Left renal cortex interstitium (tissue), 4 donors: ENCODE data around the gene RAB26. TPM values are rescaled to one million over a fixed set of nuclear protein-coding genes. Genes with fewer than 3 reads are reported as not detected.
"Not testable (repeated sequence)": the region's sequence is repeated elsewhere in the genome, so short reads cannot be mapped to it uniquely, and the experiment has no call there.

Experiments used
- DNase-seq, 4 donors: peaks; one replicate each; pipeline ENCODE4 v3.0.0-alpha.2; 2013; ENCODE audit warnings: low read depth in 4 of 4, low spot score in 2 of 4, missing footprints in 1 of 4
- polyA plus RNA-seq, 4 donors: library from polyadenylated mRNA; unstranded; fragments of 120-200 nt; gene quantifications; one replicate each; pipeline ENCODE4 v1.2.1, GENCODE V29; 2013; ENCODE audit not compliant: insufficient read length in 4 of 4

Gene RAB26
- polyA plus RNA-seq, 4 donors, result 2.5 to 4.6 (median 3.1) TPM

GRCh38 chr16:2191446-2191706 lies 43.0 kb downstream of the RAB26 start:
- no peak for DNase-seq

GRCh38 chr16:2194166-2194834 lies 45.9 kb downstream of the RAB26 start:
- DNase-seq, result no peak

- no peak for DNase-seq
Measured at GRCh38 chr16:2194852-2195321, 46.5 kb downstream of the RAB26 start.

GRCh38 chr16:2195322-2196161 lies 47.1 kb downstream of the RAB26 start:
- DNase-seq, result no peak

- DNase-seq, result no peak
Measured at GRCh38 chr16:2196162-2196980, 47.9 kb downstream of the RAB26 start, which contains the start of gene CASKIN1. Gene CASKIN1, minus strand, starts transcription at chr16:2196605. Its CDS starts 173 bp downstream, at chr16:2196432.

- DNase-seq, result no peak
Measured at GRCh38 chr16:2196981-2197511, 48.6 kb downstream of the RAB26 start.

GRCh38 chr16:2197765-2198164 lies 49.3 kb downstream of the RAB26 start:
- DNase-seq, result no peak

GRCh38 chr16:2198283-2198682 lies 49.9 kb downstream of the RAB26 start:
- DNase-seq, result no peak

GRCh38 chr16:2199095-2199494 lies 50.7 kb downstream of the RAB26 start:
- DNase-seq, result no peak

GRCh38 chr16:2199621-2200139 lies 51.3 kb downstream of the RAB26 start:
- DNase-seq, result no peak

- no peak for DNase-seq
Measured at GRCh38 chr16:2200313-2200712, 51.9 kb downstream of the RAB26 start.

GRCh38 chr16:2203119-2203688 lies 54.8 kb downstream of the RAB26 start:
- DNase-seq, result not testable (repeated sequence)

Other genes with a start within 250 kb of the RAB26 start
- under 1 TPM; 0.21 to 0.55 (median 0.35) TPM for gene HS3ST6, start 230.2 kb upstream of the RAB26 start, polyA plus RNA-seq
- gene MSRB1, start 205.4 kb upstream of the RAB26 start, polyA plus RNA-seq, result 10 to 100 TPM; 63.9 to 79.8 (median 72.1) TPM
- gene RPL3L, start 193.9 kb upstream of the RAB26 start, polyA plus RNA-seq, result under 1 TPM; 0.11 to 0.28 (median 0.15) TPM
- 100 to 1,000 TPM; 129 to 144 (median 136) TPM for gene NDUFB10, start 189.1 kb upstream of the RAB26 start, polyA plus RNA-seq
- gene RPS2, start 183.8 kb upstream of the RAB26 start, polyA plus RNA-seq, result 1,000 to 10,000 TPM; 1,679 to 2,513 (median 2,183) TPM
- not detected for gene RNF151, start 181.8 kb upstream of the RAB26 start, polyA plus RNA-seq
- gene TBL3, start 176.6 kb upstream of the RAB26 start, polyA plus RNA-seq, result 10 to 100 TPM; 27.8 to 49.6 (median 41.1) TPM
- 1 to 10 TPM in 2 of 4 donors, under 1 TPM in 2; 0.40 to 2.0 (median 1.1) TPM for gene NOXO1, start 167.2 kb upstream of the RAB26 start, polyA plus RNA-seq
- gene GFER, start 164.4 kb upstream of the RAB26 start, polyA plus RNA-seq, result 10 to 100 TPM; 20.1 to 31.6 (median 28.5) TPM
- gene SYNGR3, start 158.7 kb upstream of the RAB26 start, polyA plus RNA-seq, result 1 to 10 TPM; 1.8 to 2.4 (median 1.9) TPM
- gene ZNF598, start 138.8 kb upstream of the RAB26 start, polyA plus RNA-seq, result 10 to 100 TPM; 13.8 to 30.8 (median 26.6) TPM
- 10 to 100 TPM in 2 of 4 donors, 1 to 10 TPM in 2; 3.0 to 16.3 (median 9.7) TPM for gene NPW, start 128.8 kb upstream of the RAB26 start, polyA plus RNA-seq
- gene NHERF2, start 121.7 kb upstream of the RAB26 start, polyA plus RNA-seq, result 100 to 1,000 TPM; 103 to 184 (median 146) TPM
- 10 to 100 TPM; 15.4 to 29.1 (median 25.3) TPM for gene NTHL1, start 100.8 kb upstream of the RAB26 start, polyA plus RNA-seq
- 100 to 1,000 TPM; 104 to 188 (median 148) TPM for gene TSC2, start 100.6 kb upstream of the RAB26 start, polyA plus RNA-seq
- gene PKD1, start 12.7 kb upstream of the RAB26 start, polyA plus RNA-seq, result 100 to 1,000 TPM in 2 of 4 donors, 10 to 100 TPM in 2; 48.3 to 128 (median 95.9) TPM
- 10 to 100 TPM; 42.9 to 63.3 (median 55.5) TPM for gene TRAF7, start 7.2 kb downstream of the RAB26 start, polyA plus RNA-seq
- gene CASKIN1, start 48.0 kb downstream of the RAB26 start, polyA plus RNA-seq, result 1 to 10 TPM; 1.4 to 2.8 (median 2.0) TPM
- gene MLST8, start 56.8 kb downstream of the RAB26 start, polyA plus RNA-seq, result 10 to 100 TPM; 38.7 to 63.2 (median 46.6) TPM
- 10 to 100 TPM in 1 of 4 donors, 1 to 10 TPM in 3; 3.5 to 11.6 (median 8.2) TPM for gene BRICD5, start 62.2 kb downstream of the RAB26 start, polyA plus RNA-seq
- gene PGP, start 66.2 kb downstream of the RAB26 start, polyA plus RNA-seq, result 10 to 100 TPM; 13.8 to 19.3 (median 17.4) TPM
- 10 to 100 TPM; 14.7 to 25.8 (median 22.3) TPM for gene E4F1, start 75.0 kb downstream of the RAB26 start, polyA plus RNA-seq
- 1 to 10 TPM in 3 of 4 donors, under 1 TPM in 1; 0.55 to 1.8 (median 1.2) TPM for gene DNASE1L2, start 87.8 kb downstream of the RAB26 start, polyA plus RNA-seq
- 100 to 1,000 TPM in 1 of 4 donors, 10 to 100 TPM in 3; 60.0 to 104 (median 80.2) TPM for gene ECI1, start 103.0 kb downstream of the RAB26 start, polyA plus RNA-seq
- 100 to 1,000 TPM; 179 to 229 (median 214) TPM for gene RNPS1, start 119.5 kb downstream of the RAB26 start, polyA plus RNA-seq
- gene ABCA3, start 192.1 kb downstream of the RAB26 start, polyA plus RNA-seq, result 1 to 10 TPM; 5.1 to 6.9 (median 6.1) TPM